Left lobe of liver (tissue), 2 donors: Measurements from ENCODE around the gene CHMP5. TPM values are rescaled to one million over a fixed set of nuclear protein-coding genes. Genes with fewer than 3 reads are reported as not detected.

ENCODE experiments used
- ATAC-seq: fragments of 200-7000 bp; cut with Tn5 transposase; one replicate; pipeline ENCODE4 v1.9.1; 2020; ENCODE audit warnings: mild to moderate bottlenecking, moderate library complexity
- DNase-seq: peaks from one replicate; pipeline ENCODE4 v3.0.0-alpha.2; 2020; ENCODE audit warnings: low spot score
- total RNA-seq: library from RNA; stranded (reverse); gene quantifications from one replicate; pipeline ENCODE4 v1.2.1, GENCODE V29; 2021
- donor health status: DM: no; HTN: no; CAD: no; lungs with moderate emphysema.
- donor health status: DM: no; HTN: yes; CAD: no.

The CHMP5 gene
- total RNA-seq = 20.0 TPM

- peak; percentile 100 for DNase-seq
- ATAC-seq = peak; percentile 95
These were observed at the start of gene CHMP5, which contains the start of gene BAG1 for GRCh38 chr9:33264473-33265177. TSS of gene CHMP5 (plus strand) at chr9:33265049. CDS start at chr9:33265079, 30 bp downstream. TSS of gene BAG1 (minus strand) at chr9:33264708.

- ATAC-seq = peak; percentile 70
- no peak for DNase-seq
These were observed 43.9 kb upstream of the CHMP5 start for GRCh38 chr9:33220681-33221567.

- ATAC-seq = no peak
- no peak for DNase-seq
These were observed 43.3 kb upstream of the CHMP5 start for GRCh38 chr9:33221568-33221884.

- DNase-seq (no peak), ATAC-seq (no peak)
These were observed 42.8 kb upstream of the CHMP5 start for GRCh38 chr9:33222031-33222430.

GRCh38 chr9:33223696-33224095 lies 41.2 kb upstream of the CHMP5 start:
- no peak for DNase-seq
- no peak for ATAC-seq

GRCh38 chr9:33225319-33226147 lies 39.3 kb upstream of the CHMP5 start:
- peak; percentile 54 for DNase-seq
- ATAC-seq = peak; percentile 79

GRCh38 chr9:33227008-33227398 lies 37.8 kb upstream of the CHMP5 start:
- ATAC-seq = peak; percentile 30

GRCh38 chr9:33227741-33228140 lies 37.1 kb upstream of the CHMP5 start:
- DNase-seq = no peak
- no peak for ATAC-seq

More at GRCh38 chr9:33227008-33227398, 37.8 kb upstream of the CHMP5 start:
- no peak for DNase-seq

GRCh38 chr9:33228606-33229005 lies 36.2 kb upstream of the CHMP5 start:
- DNase-seq (no peak), ATAC-seq (no peak)

GRCh38 chr9:33229359-33230114 lies 35.3 kb upstream of the CHMP5 start:
- ATAC-seq (peak; percentile 10), DNase-seq (no peak)

- ATAC-seq (no peak), DNase-seq (no peak)
These were observed 33.9 kb upstream of the CHMP5 start for GRCh38 chr9:33230756-33231622.

GRCh38 chr9:33231623-33231942 lies 33.3 kb upstream of the CHMP5 start:
- DNase-seq = no peak
- no peak for ATAC-seq

- ATAC-seq = no peak
- DNase-seq = no peak
These were observed 32.0 kb upstream of the CHMP5 start for GRCh38 chr9:33232815-33233214.

GRCh38 chr9:33233626-33234342 lies 31.1 kb upstream of the CHMP5 start:
- ATAC-seq = no peak
- DNase-seq = no peak

GRCh38 chr9:33234511-33235467 lies 30.1 kb upstream of the CHMP5 start:
- ATAC-seq (no peak), DNase-seq (no peak)

- ATAC-seq = no peak
These were observed 28.3 kb upstream of the CHMP5 start for GRCh38 chr9:33236571-33236970.

GRCh38 chr9:33239921-33240320 lies 24.9 kb upstream of the CHMP5 start, which contains the start of gene SPINK4:
TSS of gene SPINK4 (plus strand) at chr9:33240167. CDS start at chr9:33240209, 42 bp downstream.
- ATAC-seq (no peak), DNase-seq (no peak)

More at GRCh38 chr9:33236571-33236970, 28.3 kb upstream of the CHMP5 start:
- DNase-seq = no peak

- DNase-seq (no peak), ATAC-seq (no peak)
These were observed 23.6 kb upstream of the CHMP5 start for GRCh38 chr9:33241298-33241697.
